Activated CD8-positive, alpha-beta T cell treated with anti-CD3 and anti-CD28 coated beads, Interleukin-2, amount 10 ng/mL, durations not matched to agents 7 days and 5 days (primary cell): ENCODE measurements around the gene WFIKKN1. TPM values are rescaled to one million over a fixed set of nuclear protein-coding genes. Genes with fewer than 3 reads are reported as not detected.

Experiments used
- ATAC-seq: fragments of 150-1000 bp; cut with Tn5 transposase; one replicate; pipeline ENCODE4 v1.10.0; 2021; ENCODE audit warnings: moderate library complexity
- CTCF ChIA-PET: fragments of 350-600 bp; sonication (Branson Sonifier 250); formaldehyde crosslinking; loops from one replicate; lab custom pipeline; 2021; ENCODE audit warnings: antibody characterized with exemption; lab: Charles Lee
- POLR2A ChIA-PET: fragments of 350-600 bp; sonication (Branson Sonifier 250); formaldehyde crosslinking; loops from one replicate; lab custom pipeline; 2021; ENCODE audit warnings: antibody characterized with exemption; lab: Charles Lee
- DNase-seq: peaks from one replicate; pipeline ENCODE4 v3.0.0-alpha.2; 2020
- H3K27ac Mint-ChIP-seq: one replicate; pipeline ENCODE4 v1.8.0; 2021; ENCODE audit warnings: mild to moderate bottlenecking, mixed read lengths
- H3K27me3 Mint-ChIP-seq: one replicate; pipeline ENCODE4 v1.8.0; 2021; ENCODE audit warnings: low read depth, mixed read lengths
- H3K36me3 Mint-ChIP-seq: one replicate; pipeline ENCODE4 v1.8.0; 2021; ENCODE audit warnings: low read depth, mixed read lengths
- H3K4me1 Mint-ChIP-seq: one replicate; pipeline ENCODE4 v1.8.0; 2021; ENCODE audit warnings: low read depth, mixed read lengths
- H3K4me3 Mint-ChIP-seq: one replicate; pipeline ENCODE4 v1.8.0; 2021; ENCODE audit warnings: mild to moderate bottlenecking, mixed read lengths
- H3K9me3 Mint-ChIP-seq: one replicate; pipeline ENCODE4 v1.8.0; 2022; ENCODE audit warnings: mixed read lengths; ENCODE audit not compliant: insufficient read depth
- total RNA-seq, 2 experiments: library from RNA; stranded (reverse); gene quantifications; one replicate each; pipeline ENCODE4 v1.2.3, GENCODE V29; 2021

Gene WFIKKN1
- total RNA-seq, 2 experiments from 2014 or later: 0.47 to 0.68 TPM

- Mint-ChIP-seq H3K4me1 (peaks cover 12% of the 10 kb centered on the region), H3K27ac (peak within 1 kb of the TSS; percentile 88), H3K27me3 (no peaks in the 10 kb centered on the region), H3K36me3 (peaks cover 13% of the 10 kb centered on the region), H3K9me3 (no peaks in the 10 kb centered on the region), H3K4me3 (peak within 1 kb of the TSS; percentile 79)
- DNase-seq: peak; percentile 94
- ATAC-seq: peak; percentile 93
- POLR2A ChIA-PET: interaction anchor here (0.8 to 2.4 kb wide), 5 partner anchors 12 to 142 kb away, joined by 3 to 9 read pairs (median 4); partner anchors contain the start of gene STUB1
- CTCF ChIA-PET: interaction anchor here (1.1 to 2.5 kb wide), 6 partner anchors 12 to 28 kb away, joined by 3 to 10 read pairs (median 4); partner anchors contain the start of gene STUB1
These were observed 37.2 kb downstream of the WFIKKN1 start, which contains the start of gene RHOT2 for GRCh38 chr16:667780-668518. TSS of gene RHOT2 (plus strand) at chr16:668132. CDS start at chr16:668200, 68 bp downstream.

DNA sequence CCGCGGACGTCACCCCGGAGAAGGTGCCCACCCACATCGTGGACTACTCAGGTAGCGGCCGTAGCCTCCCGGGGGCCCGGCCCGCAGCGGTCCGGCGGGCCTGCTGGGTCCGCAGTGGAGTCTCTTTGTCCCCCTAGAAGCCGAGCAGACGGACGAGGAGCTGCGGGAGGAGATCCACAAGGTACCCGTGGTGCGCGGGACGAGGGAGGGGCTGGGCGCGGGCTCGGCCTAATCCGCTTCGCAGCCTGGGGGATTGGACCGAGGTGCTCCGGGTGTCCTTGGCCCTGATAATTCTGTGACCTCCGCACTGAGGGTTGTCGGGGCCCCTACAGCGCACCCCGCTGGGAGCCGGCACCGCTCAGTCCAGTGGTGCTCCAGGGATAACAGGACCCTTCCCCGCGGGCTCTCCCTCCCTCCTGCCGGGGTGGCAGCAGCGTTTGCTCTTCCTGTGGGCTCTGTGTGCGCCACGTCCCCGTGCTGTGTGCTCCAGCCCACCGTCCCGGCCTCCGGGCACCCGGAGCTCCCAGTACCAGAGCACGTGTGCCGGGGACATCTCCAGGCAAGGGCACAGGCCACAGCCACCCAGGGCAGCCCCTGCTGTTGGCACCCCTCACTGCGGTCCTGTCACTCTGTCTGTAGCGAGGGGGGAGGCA lies 37.9 kb downstream of the WFIKKN1 start:
- peak overlapping the region; percentile 75 for H3K27ac Mint-ChIP-seq
- ATAC-seq: peak; percentile 20
- DNase-seq: no peak
- CTCF ChIA-PET: interaction anchor here (1.0 to 2.5 kb wide), 7 partner anchors 11 to 72 kb away, joined by 3 to 10 read pairs (median 4); partner anchors contain the start of genes CIAO3 and STUB1
- H3K27me3 Mint-ChIP-seq: no peaks in the 10 kb centered on the region
- POLR2A ChIA-PET: interaction anchor here (0.6 to 2.4 kb wide), 4 partner anchors 13 to 1325 kb away, joined by 3 to 9 read pairs (median 4); no protein-coding TSS in a partner anchor
- H3K36me3 Mint-ChIP-seq: peaks cover 14% of the 10 kb centered on the region
- H3K9me3 Mint-ChIP-seq: no peaks in the 10 kb centered on the region
- H3K4me1 Mint-ChIP-seq: peaks cover 12% of the 10 kb centered on the region
- peak overlapping the region; percentile 79 for H3K4me3 Mint-ChIP-seq

DNA sequence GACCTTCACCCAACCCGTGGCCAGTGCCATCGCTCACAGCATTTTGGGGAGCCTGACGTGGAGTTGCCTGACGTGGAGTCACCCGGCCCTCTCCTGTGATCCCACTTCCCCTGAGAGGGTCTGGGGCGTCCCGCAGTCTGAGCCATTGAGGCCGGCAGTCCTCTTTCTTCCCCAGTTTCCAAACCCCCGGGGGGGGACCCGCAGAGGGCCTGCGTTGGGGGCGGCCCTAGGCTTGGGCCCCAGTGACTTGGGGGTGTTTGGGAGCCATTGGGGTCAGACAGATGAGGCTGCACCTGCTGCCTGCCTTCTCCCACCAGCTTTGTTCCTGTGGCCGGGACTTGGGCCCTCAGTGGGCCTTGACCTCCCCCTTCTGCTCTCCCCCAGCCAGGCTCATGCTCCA lies 38.9 kb downstream of the WFIKKN1 start:
- Mint-ChIP-seq H3K4me1 (peaks cover 12% of the 10 kb centered on the region), H3K27me3 (no peaks in the 10 kb centered on the region), H3K27ac (peak overlapping the region; percentile 75), H3K4me3 (peak overlapping the region; percentile 79), H3K9me3 (no peaks in the 10 kb centered on the region), H3K36me3 (peaks cover 14% of the 10 kb centered on the region)
- ChIA-PET CTCF (interaction anchor here (1.4 to 2.5 kb wide), 2 partner anchors 10 to 43 kb away, joined by 3 to 10 read pairs; partner anchors contain the start of gene STUB1), POLR2A (interaction anchor here (2.4 kb wide), 1 partner anchor 12 kb away, joined by 9 read pairs; no protein-coding TSS in a partner anchor)
- DNase-seq: no peak
- ATAC-seq: no peak

DNA sequence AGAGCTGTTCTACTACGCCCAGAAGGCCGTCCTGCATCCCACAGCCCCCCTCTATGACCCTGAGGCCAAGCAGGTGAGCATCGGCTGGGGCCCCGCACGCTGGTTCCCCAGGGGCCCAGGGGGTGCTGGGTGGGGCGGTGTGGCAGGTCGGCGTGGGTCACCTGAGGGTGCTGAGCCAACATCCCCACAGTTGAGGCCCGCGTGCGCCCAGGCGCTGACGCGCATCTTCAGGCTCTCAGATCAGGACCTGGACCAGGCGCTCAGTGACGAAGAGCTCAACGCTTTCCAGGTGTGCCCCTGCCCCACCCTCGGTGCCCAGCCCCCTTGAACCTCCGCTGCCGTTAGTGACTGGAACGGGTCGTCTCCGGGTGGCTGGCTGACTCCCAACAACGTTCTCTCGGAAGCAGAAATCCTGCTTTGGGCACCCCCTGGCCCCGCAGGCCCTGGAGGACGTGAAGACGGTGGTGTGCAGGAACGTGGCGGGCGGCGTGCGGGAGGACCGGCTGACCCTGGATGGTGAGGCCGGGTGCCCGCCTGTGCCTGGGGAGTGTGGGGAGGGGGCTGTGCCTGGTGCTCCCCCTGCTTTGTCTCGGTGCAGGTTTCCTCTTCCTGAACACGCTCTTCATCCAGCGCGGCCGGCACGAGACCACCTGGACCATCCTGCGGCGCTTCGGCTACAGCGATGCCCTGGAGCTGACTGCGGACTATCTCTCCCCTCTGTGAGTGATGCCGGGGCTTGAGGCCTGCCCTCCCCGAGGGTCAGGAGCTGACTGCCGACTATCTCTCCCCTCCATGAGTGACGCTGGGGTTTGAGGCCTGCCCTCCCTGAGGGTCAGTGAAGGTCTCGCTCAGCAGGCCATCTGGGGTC lies 39.9 kb downstream of the WFIKKN1 start:
- no peak for ATAC-seq
- no peak overlapping the region for H3K4me3 Mint-ChIP-seq

DNA sequence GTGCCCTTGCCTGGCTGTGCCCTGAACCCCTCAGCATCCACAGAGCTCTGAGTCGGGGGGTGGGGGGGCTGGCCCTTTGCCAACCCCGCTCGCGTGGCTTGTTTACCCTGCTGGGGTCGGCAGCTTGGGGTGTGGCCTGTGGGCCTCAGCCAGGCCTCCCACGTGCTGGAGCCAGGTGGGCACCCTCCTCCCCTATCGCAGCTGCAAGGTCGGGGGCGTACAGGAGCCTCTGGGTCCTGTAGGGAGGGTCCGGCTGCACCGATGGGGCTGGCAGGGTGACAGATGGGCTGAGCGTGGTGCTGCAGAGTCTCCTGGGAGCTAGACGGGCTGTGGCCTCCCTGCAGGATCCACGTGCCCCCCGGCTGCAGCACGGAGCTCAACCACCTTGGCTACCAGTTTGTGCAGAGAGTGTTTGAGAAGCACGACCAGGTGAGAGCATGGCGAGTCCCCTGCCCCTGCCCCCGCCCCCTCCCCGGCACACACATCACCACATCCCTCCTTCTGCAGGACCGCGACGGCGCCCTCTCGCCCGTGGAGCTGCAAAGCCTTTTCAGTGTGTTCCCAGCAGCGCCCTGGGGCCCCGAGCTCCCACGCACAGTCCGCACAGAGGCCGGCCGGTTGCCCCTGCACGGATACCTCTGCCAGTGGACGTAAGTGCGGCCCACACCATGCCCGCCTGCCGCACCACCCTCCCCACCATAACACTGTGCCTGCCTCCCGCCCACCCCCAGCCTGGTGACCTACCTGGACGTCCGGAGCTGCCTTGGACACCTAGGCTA lies 40.8 kb downstream of the WFIKKN1 start:
- POLR2A ChIA-PET: interaction anchor here (0.8 to 1.4 kb wide), 2 partner anchors 9 to 19 kb away, joined by 3 to 5 read pairs; partner anchors contain the start of genes STUB1 and WDR24
- ATAC-seq (no peak), DNase-seq (no peak)
- Mint-ChIP-seq H3K4me3 (no peak overlapping the region), H3K27me3 (peaks cover 6% of the 10 kb centered on the region), H3K4me1 (peaks cover 18% of the 10 kb centered on the region), H3K36me3 (peaks cover 14% of the 10 kb centered on the region), H3K27ac (no peak overlapping the region), H3K9me3 (no peaks in the 10 kb centered on the region)
- CTCF ChIA-PET: no interaction called here

More for the DNA sequence above, 39.9 kb downstream of the WFIKKN1 start:
- Mint-ChIP-seq H3K9me3 (no peaks in the 10 kb centered on the region), H3K4me1 (peaks cover 18% of the 10 kb centered on the region), H3K27ac (no peak overlapping the region), H3K36me3 (peaks cover 14% of the 10 kb centered on the region), H3K27me3 (peaks cover 6% of the 10 kb centered on the region)
- no peak for DNase-seq
- POLR2A ChIA-PET: interaction anchor here (1.4 kb wide), 1 partner anchor 10 kb away, joined by 5 read pairs; the partner anchor contains the start of gene STUB1
- CTCF ChIA-PET: no interaction called here

DNA sequence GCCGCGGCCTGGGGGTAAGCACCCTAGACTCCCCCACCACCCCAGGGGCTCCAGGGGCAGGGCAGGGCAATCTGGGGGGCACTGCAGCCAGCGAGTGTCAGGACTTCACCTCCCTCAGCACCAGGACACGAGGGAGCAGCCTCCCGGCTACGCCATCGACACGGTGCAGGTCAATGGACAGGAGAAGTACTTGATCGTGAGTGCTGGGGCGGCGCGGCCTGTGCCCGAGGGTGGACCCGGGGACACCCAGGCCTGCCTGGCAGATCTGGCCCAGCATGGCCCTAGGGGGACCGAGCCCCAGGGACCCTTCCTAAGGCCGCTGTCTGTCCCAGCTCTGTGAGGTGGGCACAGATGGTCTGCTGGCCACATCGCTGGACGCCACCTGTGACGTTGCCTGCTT lies 41.6 kb downstream of the WFIKKN1 start:
- Mint-ChIP-seq H3K36me3 (peaks cover 14% of the 10 kb centered on the region), H3K4me1 (peaks cover 18% of the 10 kb centered on the region), H3K27me3 (peaks cover 6% of the 10 kb centered on the region), H3K4me3 (no peak overlapping the region), H3K9me3 (no peaks in the 10 kb centered on the region), H3K27ac (no peak overlapping the region)
- no peak for DNase-seq
- no peak for ATAC-seq
- ChIA-PET CTCF (no interaction called here), POLR2A (no interaction called here)

GRCh38 chr16:672851-673250 lies 42.1 kb downstream of the WFIKKN1 start:
- peaks cover 6% of the 10 kb centered on the region for H3K27me3 Mint-ChIP-seq
- H3K27ac Mint-ChIP-seq: no peak overlapping the region
- no peak for DNase-seq
- ChIA-PET POLR2A (no interaction called here), CTCF (no interaction called here)
- no peak for ATAC-seq
- H3K36me3 Mint-ChIP-seq: peaks cover 14% of the 10 kb centered on the region
- no peaks in the 10 kb centered on the region for H3K9me3 Mint-ChIP-seq
- peaks cover 14% of the 10 kb centered on the region for H3K4me1 Mint-ChIP-seq
- no peak overlapping the region for H3K4me3 Mint-ChIP-seq

GRCh38 chr16:673399-673991 lies 42.7 kb downstream of the WFIKKN1 start:
- Mint-ChIP-seq H3K36me3 (peaks cover 14% of the 10 kb centered on the region), H3K27ac (no peak overlapping the region), H3K27me3 (peaks cover 6% of the 10 kb centered on the region), H3K4me1 (peaks cover 14% of the 10 kb centered on the region), H3K9me3 (no peaks in the 10 kb centered on the region), H3K4me3 (no peak overlapping the region)
- ChIA-PET CTCF (no interaction called here), POLR2A (no interaction called here)
- DNase-seq (no peak), ATAC-seq (no peak)

GRCh38 chr16:674214-674881 lies 43.6 kb downstream of the WFIKKN1 start:
- Mint-ChIP-seq H3K36me3 (peaks cover 14% of the 10 kb centered on the region), H3K9me3 (no peaks in the 10 kb centered on the region), H3K4me3 (no peak overlapping the region), H3K27ac (no peak overlapping the region), H3K4me1 (peaks cover 16% of the 10 kb centered on the region), H3K27me3 (peaks cover 6% of the 10 kb centered on the region)
- CTCF ChIA-PET: no interaction called here
- POLR2A ChIA-PET: no interaction called here
- ATAC-seq (no peak), DNase-seq (no peak)
